GM19324 (cell line): ENCODE results near the gene LTBP1.

Source experiments
- ATAC-seq: cut with Tn5 transposase; IDR thresholded peaks from one replicate; pipeline ENCODE4 v1.9.1; 2021; ENCODE audit warnings: mild to moderate bottlenecking, moderate library complexity; ENCODE audit not compliant: unreplicated experiment, low FRiP score

LTBP1 gene

DNA sequence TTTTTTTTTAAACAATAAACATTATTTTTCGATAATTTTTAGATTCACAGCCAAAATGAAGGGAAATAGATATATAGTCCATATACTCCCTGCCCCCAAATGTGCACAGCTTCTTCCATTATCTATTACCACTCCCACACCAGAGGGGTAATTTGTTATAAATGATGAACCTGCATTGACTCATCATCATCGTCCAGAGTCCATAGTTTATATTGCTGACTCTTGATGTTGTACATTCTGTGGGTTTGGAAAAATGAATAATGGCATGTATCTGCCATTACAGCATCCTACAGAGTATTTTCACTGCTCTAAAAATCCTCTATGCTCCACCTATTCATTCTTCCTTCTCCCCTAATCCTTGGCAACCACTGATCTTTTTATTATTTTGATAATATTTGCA is 121.5 kb downstream of the LTBP1 start:
- ATAC-seq = no peak

DNA sequence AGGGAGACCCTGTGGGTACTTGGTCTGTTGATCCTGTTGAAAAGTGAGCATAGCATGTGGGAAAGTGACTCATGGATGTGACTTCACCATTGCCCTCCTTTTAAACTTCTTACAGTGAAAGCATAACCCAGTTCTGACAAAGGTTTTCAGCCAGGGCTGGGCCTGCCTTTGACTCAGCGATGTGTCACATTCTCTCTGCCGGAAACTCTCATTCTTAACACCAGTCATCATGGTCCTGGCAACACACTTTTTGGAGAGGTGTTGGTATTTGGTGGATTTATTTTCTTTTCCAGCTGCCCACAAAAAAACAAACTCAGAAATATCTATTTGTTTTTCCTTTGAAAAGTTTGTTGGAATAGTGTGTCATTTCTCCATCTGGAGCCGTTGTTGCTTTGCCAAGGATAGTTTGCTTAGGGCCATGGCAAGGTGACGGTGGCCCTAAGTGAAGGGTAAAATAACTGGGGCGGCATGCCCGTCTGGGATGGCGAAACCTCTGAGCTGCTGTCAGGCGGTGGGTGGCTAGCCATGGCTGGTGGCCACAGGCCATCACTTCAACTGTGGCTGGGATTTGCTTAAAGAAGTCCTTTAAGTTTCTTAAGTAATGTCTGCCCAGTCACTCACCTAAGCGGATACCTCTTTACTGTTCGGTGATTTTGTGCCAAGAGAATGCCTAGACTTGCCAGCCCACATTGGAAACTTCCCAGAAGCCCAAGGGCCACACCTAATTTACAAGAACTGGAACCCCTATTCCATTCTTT is 123.3 kb downstream of the LTBP1 start:
- no peak for ATAC-seq

DNA sequence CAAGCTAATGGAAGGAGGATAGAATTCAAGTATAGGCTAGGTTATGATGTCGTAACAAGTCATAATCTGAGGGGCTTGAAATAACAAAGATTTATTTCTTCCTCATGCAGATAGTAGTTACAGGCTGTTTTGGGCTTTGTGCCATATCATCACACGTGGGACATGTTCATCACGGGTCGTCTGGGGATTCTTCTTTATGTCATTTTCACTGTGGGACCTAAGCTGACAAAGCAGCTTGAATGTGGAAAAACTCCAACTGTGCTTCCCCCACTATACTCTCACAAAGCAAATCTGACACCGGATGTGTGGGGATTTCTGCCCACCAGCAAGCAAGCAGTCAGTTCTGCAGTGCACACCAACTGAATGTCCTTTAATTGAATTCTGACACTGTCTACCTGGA is 124.8 kb downstream of the LTBP1 start:
- no peak for ATAC-seq

DNA sequence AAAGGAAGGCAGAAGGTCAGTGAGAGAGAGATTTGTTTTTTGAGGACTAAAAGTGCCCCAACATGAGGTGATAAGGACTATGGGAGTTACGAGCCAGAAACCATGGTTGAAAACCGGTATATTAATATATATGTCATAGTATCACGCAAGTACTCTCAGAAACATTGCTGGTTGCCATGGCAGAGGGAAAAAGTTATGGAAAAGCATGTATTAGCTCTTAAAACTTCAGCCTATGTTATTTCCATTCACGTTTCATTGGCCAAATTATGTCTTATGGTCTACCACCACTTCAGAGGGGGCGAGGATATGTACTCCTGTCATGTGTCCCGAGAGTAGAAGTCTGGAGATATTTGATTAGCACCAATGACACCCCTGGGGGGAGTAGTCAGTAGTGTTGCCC is 125.9 kb downstream of the LTBP1 start:
- no peak for ATAC-seq

DNA sequence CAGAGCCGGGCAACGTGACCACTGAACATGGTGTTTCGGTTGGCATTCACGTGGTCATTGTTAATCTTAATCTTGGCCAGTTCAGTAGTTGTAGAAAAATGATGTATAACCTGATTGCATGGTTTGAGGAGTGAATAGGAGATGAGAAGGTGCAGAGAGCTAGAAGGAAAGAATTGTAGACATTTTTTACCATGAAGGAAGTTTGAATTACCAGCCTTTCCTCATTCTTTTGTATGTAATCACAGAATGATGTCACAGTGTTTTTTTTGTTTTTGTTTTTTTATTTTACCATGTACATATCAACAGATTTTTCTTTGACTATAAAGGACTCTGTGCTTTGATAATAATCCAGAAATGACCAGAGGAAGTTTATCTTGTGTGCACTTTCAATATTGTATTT is 126.3 kb downstream of the LTBP1 start:
- ATAC-seq = no peak

DNA sequence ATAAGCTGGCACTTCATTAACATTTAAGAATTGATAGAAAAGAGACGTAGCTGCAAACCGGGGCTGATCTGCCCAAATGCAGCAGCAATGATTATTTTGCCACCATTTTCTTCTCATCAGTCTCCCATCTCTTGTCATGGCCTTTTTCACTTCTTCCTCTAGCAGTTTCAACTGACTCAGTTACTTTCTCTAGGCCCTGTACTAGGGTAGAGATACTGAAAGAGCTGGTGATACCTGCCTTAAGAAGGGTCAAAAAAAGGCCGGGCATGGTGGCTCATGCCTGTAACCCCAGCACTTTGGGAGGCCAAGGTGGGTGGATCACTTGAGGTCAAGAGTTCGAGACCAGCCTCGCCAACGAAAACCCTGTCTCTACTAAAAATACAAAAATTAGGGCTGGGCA is 127.4 kb downstream of the LTBP1 start:
- ATAC-seq = no peak

DNA sequence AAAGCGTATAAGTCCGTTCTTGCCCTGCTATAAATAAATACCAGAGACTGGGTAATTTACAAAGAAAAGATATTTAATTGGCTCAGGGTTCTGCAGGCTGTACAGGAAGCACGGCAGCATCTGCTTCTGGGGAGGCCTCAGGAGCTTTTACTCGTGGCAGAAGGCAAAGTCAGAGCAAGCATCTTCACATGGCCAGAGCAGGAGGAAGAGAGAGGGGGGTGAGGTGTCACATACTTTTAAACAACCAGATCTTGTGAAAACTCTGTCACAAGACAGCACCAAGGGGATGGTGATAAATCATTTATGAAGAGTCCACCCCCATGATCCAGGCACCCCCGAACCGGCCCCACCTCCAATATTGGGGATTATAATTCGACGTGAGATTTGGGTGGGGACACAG is 130.6 kb downstream of the LTBP1 start:
- ATAC-seq = no peak

DNA sequence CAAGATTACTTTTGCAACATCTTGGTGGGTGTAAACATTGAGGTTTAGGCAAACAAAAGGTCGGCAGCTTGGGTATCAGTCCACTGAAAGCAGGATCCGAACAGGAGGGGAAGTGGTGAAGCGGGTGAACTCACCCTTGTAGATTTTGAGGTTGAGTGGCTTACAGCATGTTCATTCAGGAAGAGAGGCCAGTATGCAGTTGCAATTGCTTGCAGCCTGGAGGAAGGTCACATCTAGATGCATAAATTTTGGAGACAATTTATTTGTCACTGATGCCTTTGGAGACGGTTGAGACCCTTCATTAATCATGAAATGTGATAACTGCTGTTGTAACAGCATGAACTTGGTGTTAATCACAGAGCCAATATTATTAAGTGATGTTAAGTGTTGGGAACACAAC is 131.1 kb downstream of the LTBP1 start:
- no peak for ATAC-seq

DNA sequence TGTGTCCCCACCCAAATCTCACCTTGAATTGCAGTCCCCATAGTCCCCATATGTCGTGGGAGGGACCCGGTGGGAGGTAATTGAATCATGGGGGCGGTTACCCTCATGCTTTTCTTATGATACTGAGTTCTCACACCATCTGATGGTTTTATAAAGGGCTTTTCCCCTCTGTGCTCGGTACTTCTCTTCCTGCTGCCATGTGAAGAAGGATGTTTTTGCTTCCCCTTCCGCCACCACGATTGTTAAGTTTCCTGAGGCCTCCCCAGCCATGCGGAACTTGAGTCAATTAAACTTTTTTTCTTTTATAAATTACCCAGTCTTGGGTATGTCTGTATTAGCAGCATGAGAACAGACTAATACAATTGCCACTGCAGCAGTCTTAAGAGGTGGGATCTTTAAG is 134.9 kb downstream of the LTBP1 start:
- no peak for ATAC-seq

DNA sequence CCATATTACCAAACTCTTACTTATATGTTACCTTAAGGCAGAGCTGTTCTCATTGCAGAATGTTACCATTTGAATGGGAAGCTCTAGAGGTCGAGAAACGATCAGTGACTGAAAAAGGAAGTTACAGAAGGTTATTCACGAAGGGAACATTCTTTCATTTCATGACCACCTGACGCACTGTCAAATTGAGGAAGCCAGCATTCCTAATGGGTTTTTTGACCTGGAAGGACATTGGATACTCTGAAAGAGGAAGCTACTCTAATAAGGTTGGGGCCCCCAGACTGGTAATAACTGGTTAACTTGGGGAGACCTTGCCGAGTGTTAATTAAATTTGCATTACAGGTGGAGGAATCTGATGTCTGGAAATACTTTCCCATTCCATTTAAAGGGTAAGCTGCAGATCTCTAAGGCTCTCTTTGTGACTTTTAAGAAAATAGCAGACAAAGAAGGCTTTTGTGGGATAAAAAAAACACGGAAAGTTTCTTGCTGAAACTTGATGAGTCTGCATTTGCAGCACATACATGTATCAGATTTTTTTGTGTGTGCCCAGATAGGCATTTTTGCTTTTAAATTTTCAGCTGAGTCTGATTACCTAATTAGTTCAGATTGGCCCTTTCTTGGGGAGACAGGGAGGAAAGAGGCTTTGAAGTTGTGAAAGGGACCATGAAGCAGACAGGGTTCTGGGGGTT is 137.1 kb downstream of the LTBP1 start:
- no peak for ATAC-seq

DNA sequence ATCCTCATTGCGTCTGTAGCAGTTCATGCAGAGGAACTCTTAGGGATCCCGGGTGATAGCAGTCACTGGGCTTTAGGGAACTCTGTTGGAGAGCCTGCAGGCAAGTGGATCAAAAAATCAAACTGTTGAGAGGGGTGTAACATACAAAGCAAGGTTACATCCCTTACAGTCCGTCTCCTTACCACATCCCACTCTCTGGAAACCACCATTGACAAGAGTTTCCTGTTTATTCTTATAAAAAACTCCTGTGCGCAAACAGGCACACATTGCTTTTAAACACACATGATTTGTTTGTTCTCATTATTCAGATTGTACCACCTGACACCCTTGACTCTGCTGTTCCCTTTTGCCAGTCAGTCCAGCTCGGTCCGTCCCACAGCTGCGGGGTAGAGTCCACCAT is 137.7 kb downstream of the LTBP1 start:
- no peak for ATAC-seq

DNA sequence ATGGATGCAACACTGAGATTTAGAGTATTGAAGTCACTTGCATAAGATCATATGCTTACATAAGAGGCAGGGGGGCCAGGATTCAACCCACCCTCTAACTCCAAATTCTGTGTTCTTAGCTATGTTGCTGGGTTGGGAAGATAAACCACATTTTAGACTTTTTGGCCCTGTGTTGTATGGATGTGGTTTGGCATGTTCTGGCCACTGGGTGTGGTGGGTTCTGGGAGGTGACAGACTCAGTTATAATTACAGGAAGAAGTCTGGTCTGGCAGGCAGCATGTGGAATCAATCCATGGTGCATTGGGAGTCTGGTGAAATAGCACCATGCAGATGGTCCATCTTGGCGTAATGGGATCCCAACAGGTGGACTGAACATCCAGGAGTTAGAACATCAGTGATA is 138.9 kb downstream of the LTBP1 start:
- no peak for ATAC-seq

DNA sequence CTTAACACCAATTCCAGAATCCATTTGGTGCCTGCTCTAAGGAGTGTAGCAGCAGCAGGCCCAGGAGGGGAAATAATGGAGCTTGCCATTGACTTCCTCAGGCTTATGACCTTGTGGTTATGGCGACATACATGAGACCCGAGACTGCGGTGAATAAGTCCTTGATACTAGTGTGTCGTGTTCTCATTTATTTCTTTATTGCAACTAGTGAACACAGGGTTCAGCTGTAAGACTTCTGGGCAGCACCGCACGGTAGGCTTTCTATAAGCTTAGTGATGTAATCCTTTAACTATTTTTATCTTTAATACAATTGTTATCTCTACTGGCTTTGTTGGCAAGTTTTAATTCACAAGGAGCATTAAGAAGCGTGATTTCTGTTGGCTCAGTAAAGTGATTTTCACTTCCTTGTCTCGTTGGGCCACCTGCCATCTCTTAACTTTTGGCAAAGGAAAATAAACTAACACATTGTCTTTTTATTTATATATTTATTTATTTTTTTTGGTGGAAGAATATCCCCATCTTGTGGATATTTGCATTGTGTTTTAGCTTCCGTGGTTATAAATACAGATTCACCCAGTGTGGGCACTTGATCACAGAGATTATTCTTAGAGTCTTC is 139.8 kb downstream of the LTBP1 start:
- no peak for ATAC-seq

DNA sequence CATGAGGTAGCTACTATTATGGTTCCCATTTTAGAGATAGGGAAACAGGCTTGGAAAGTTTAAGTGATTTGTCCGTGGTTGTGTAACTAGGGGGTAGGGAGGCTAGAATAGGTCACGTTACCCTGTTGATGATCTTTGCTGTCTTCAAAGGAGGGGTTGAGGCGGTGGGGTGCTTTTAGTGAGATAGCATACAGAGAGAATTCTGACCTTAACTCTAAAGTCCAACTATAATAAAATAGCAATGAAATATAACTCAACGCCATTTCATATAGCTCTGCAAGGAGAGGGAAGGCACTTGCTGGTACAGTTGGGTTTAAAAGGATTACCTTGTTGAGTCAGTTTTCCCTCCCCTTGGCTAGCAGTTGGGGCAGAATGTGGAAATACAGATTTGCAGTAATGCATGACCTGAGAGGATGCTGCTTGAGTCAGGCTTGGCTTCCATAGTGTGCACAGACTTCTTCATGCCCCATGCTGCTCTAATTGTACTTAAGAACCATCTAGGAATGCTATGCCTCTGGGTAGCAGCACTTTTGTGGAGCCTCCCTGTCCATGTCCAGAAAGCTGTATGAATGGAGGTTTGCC is 143.9 kb downstream of the LTBP1 start:
- no peak for ATAC-seq

DNA sequence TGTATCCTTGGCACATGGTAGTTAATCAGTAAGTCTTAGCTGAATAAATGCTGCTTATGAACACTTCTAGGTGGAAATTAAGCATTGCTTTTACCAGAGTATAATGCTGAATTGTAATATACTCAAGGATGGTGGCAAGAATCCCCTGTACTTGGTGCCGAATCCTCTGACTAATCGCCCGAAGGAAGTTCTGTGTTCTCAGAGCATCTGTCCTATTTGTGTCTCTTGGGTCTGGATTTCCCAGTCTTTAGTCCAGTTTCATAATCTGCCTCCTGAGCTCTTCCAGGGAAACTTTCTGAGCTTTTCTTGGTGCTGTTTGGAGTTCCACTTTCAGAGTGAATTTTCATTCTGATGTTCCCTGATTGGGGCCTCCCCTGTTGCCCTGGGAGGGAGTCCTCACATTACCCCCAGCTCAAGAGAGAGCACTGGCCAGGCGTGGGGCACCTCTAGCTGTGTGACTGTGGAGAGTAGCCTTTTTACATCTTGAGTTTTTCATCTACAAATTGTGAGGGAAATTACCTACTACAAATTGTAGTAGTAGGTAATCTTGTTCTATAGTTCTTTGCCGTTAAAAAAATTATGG is 144.9 kb downstream of the LTBP1 start:
- no peak for ATAC-seq

DNA sequence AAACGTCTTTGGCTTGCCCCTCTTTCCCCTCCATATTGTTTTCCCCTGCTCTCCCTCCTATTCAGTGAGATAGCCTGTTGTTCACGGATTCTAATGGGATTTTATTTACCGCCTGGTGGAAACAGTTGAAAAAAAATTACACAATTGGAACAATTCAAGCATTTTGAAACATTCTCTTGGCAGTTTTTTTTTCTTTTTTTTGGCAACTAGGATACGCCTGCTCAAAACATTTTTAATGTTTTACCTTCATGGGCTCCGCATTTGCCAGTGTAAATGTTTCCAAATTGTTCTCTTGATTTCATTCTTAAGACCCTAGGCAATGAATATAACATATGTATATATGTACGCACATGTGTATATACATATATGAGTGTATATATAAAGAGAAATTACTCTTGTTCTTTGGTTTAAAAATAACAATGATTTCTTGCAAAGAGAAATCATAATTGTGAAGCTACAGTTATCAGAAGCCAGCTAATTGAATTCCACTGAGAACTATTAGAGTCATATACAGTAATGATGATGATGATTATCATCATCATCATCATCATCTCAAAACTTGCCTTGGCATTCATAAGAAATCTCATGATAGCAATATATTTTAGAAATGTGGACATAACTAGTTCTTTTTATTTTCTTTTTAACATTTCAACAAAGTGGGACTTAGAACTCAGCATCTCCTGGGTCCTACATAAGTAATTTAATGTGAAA is 146.7 kb downstream of the LTBP1 start:
- ATAC-seq = no peak

DNA sequence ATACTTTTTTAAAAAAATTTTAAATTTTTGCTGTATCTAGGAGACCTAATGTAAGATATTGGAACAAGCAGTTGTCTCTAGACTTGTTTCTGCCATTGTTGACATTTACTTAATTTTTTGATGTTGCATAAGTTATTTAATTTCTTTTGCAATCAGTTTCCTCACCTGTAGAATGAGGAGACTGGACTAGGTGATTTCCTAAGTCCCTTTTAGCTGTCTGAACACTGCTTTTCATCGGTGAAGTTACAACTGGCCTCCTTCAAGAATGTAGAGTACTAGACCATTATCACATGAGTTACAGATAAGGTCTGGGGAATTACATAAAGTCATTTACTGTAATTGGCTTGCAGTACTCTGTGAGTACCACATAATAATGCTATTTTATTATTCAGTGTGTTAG is 147.6 kb downstream of the LTBP1 start:
- ATAC-seq = no peak

DNA sequence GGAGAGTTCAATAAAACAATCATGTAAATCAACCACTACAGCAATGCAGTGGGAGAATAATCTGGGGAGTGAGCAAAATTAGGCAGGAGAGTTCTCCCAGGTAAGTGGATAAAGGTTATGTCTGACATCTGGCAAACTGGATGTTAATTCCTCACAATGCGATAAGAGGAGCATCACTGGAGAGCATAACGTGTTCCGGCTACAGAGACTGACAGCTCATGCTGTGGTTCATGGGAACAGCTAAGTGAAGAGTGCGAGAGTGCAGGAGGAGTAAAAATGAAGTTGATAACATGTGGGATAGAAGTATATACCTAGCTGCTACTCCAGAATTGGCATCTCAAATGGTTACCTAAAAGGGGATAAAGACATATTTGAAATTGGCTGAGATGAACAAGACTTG is 153.2 kb downstream of the LTBP1 start:
- ATAC-seq = no peak

DNA sequence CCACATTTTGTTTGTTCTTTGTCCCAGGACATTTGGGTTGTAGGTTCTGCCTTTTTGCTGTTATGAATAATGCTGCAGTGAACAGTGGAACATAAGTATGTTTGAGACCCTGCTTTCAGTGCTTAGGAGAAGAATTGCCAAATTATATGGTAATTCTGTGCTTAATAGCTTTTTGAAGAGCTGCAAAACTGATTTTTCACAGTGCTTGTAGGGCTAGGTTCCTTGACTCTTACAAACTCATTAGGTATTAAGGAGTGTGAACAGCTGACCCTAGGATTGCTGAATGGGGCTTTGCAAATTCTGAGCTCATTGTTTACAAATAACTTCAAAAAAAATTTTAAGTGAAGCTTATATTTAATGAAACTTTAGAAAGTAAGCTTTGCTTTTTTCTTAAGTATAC is 154.2 kb downstream of the LTBP1 start:
- no peak for ATAC-seq

DNA sequence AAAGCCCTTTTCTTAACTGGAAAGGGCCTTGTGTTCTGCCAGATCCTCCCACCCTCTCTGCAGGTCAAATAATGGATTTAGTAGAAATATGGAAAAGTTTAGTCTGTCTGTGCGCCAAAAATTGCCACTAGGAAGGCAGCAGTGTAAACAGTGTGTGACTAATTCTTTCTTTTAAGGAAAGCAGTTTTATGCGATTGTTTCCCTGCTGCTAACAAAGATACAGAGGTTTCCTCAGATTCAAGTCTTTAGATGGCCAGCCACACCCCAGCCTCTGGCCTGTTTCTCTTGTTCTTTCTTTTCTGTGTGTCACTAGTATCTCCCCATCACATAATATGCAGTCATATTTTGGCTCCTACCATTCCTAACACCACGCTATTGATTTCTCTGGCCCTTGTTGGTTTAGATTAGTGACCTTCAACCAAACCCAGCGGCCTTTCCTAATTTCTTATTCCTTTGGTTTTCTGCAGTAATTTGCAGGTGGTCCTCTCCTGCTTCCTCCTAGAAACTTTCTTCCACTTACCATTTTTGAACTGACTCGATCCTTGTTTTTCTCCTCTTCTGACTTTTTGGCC is 157.4 kb downstream of the LTBP1 start:
- no peak for ATAC-seq
